Keratinocyte (primary cell): ENCODE measurements around the gene PRRC2C. TPM values are rescaled to one million over a fixed set of nuclear protein-coding genes. Genes with fewer than 3 reads are reported as not detected.
A peak's percentile ranks its signal among the peaks of the same experiment; 100 is the strongest.

ENCODE experiments used
- DNase-seq: peaks from one replicate; pipeline ENCODE4 v3.0.0-alpha.2; 2011; ENCODE audit warnings: low read depth, missing footprints, low spot score
- FAIRE-seq: peaks from 2 replicates; lab custom pipeline; 2011; peaks lifted over from hg19 to GRCh38; lab: Jason Lieb, UNC
- H2AFZ ChIP-seq: 2 replicates; pipeline ENCODE4 v1.6.0; 2012; ENCODE audit warnings: low read length, control low read depth, inconsistent platforms; ENCODE audit not compliant: control insufficient read depth
- H3K27ac ChIP-seq: 2 replicates; pipeline ENCODE4 v1.5.1; 2011; ENCODE audit warnings: low read length; ENCODE audit not compliant: control insufficient read depth, insufficient read depth
- H3K27me3 ChIP-seq: 3 replicates; pipeline ENCODE4 v1.6.0; 2011; ENCODE audit warnings: low read length; ENCODE audit not compliant: control insufficient read depth, insufficient read depth; ENCODE audit errors: extremely low read depth
- H3K36me3 ChIP-seq, 2 experiments: 2 replicates in 1 of 2; 3 replicates in 1 of 2; pipeline ENCODE4 v1.5.1; 2011; ENCODE audit warnings: low read length in 2 of 2, mild to moderate bottlenecking in 1 of 2; ENCODE audit not compliant: control insufficient read depth in 2 of 2, insufficient read depth in 2 of 2; ENCODE audit errors: extremely low read depth in 1 of 2
- H3K4me1 ChIP-seq: 3 replicates; pipeline ENCODE4 v1.5.1; 2011; ENCODE audit warnings: low read length; ENCODE audit not compliant: control insufficient read depth, insufficient read depth; ENCODE audit errors: extremely low read depth
- H3K4me2 ChIP-seq: 3 replicates; pipeline ENCODE4 v1.6.0; 2011; ENCODE audit warnings: low read depth, low read length; ENCODE audit not compliant: control insufficient read depth, insufficient read depth; ENCODE audit errors: extremely low read depth
- H3K4me3 ChIP-seq, 3 experiments: fragments of 200-600 bp in 1 of 3; sonication (generic) in 1 of 3; 2 replicates in 2 of 3; 3 replicates in 1 of 3; pipeline ENCODE4 v1.5.1; 2011 to 2016; ENCODE audit warnings: low read length in 3 of 3, mild to moderate bottlenecking in 3 of 3, control low read depth in 2 of 3, inconsistent platforms in 1 of 3, low read depth in 1 of 3, mixed read lengths in 1 of 3, mixed run types in 1 of 3, moderate library complexity in 1 of 3; ENCODE audit not compliant: control insufficient read depth in 2 of 3, insufficient read depth in 2 of 3; ENCODE audit errors: extremely low read depth in 1 of 3
- H3K79me2 ChIP-seq: 2 replicates; pipeline ENCODE4 v1.6.0; 2012; ENCODE audit warnings: low read length; ENCODE audit not compliant: control insufficient read depth, insufficient read depth
- H3K9ac ChIP-seq: 3 replicates; pipeline ENCODE4 v1.6.0; 2011; ENCODE audit warnings: low read length; ENCODE audit not compliant: control insufficient read depth, insufficient read depth; ENCODE audit errors: extremely low read depth
- H3K9me1 ChIP-seq: 3 replicates; pipeline ENCODE4 v1.6.0; 2011; ENCODE audit warnings: low read length; ENCODE audit not compliant: control insufficient read depth, insufficient read depth; ENCODE audit errors: extremely low read depth
- H3K9me3 ChIP-seq: 2 replicates; pipeline ENCODE4 v1.5.1; 2012; ENCODE audit warnings: low read depth, low read length; ENCODE audit not compliant: control insufficient read depth
- H4K20me1 ChIP-seq: 3 replicates; pipeline ENCODE4 v1.6.0; 2011; ENCODE audit warnings: low read length; ENCODE audit not compliant: control insufficient read depth, insufficient read depth; ENCODE audit errors: extremely low read depth
- CTCF ChIP-seq, 3 experiments: IDR thresholded peaks in 1 of 3; conservative IDR thresholded peaks in 1 of 3; optimal IDR thresholded peaks in 1 of 3; 2 replicates in 2 of 3; 3 replicates in 1 of 3; pipeline versions ENCODE3 to v1.5.1; 2011; ENCODE audit warnings: low read length in 3 of 3, mild to moderate bottlenecking in 3 of 3, moderate library complexity in 2 of 3, control low read depth in 1 of 3, inconsistent platforms in 1 of 3; ENCODE audit not compliant: insufficient read depth in 2 of 3; ENCODE audit errors: extremely low read depth in 1 of 3
- EZH2 ChIP-seq: IDR thresholded peaks from one replicate; pipeline ENCODE4 v1.6.1; 2012; ENCODE audit warnings: inconsistent platforms, mild to moderate bottlenecking, low read length, moderate library complexity
- dilution Hi-C: fragments of 300-500 bp; cut with MboI; formaldehyde crosslinking; loops from one replicate; pipeline ENCODE4 v1.7.0; 2020; ENCODE audit warnings: low sequenced_read_pairs; ENCODE audit not compliant: extremely low pct_ligation_motif_present
- polyA plus RNA-seq, 5 experiments: library from polyadenylated mRNA; depleted of rRNA in 3 of 5; stranded (reverse) in 3 of 5; stranded (forward) in 1 of 5; unstranded in 1 of 5; fragments of >200 nt; gene quantifications; 1 replicate in 1 of 5; 2 replicates in 3 of 5; 3 replicates in 1 of 5; pipeline versions ENCODE4 v1.2.1 to v1.2.3, GENCODE V29; 2011 to 2012; ENCODE audit warnings: missing spikeins in 2 of 5, low read depth in 1 of 5, low replicate concordance in 1 of 5

PRRC2C gene
- polyA plus RNA-seq, 1 donor (not counting 4 experiments of a cell fraction or from before 2014, with no cell fraction given) = 88.6 TPM

GRCh38 chr1:171460018-171460620 is 25.2 kb upstream of the PRRC2C start:
- Histone ChIP-seq H3K79me2 (no peaks in the 10 kb centered on the region), H3K9ac (no peak overlapping the region), H3K9me3 (no peaks in the 10 kb centered on the region), H3K4me2 (no peak overlapping the region), H3K4me3 (no peak overlapping the region), H3K9me1 (no peaks in the 10 kb centered on the region), H4K20me1 (no peaks in the 10 kb centered on the region), H3K27me3 (no peaks in the 10 kb centered on the region), H3K27ac (no peak overlapping the region), H3K4me1 (no peaks in the 10 kb centered on the region), H2AFZ (no peak overlapping the region), H3K36me3 (no peaks in the 10 kb centered on the region)
- dilution Hi-C loops = no loop called here
- DNase-seq (no peak), FAIRE-seq (no peak)
- TF ChIP-seq CTCF (optimal IDR thresholded peaks at IDR 0.05 in 1 of 3, IDR thresholded peaks at IDR 0.05 in 1 of 3, conservative IDR thresholded peaks at IDR 0.05 in 1 of 3; ENCODE audit: extremely low read depth in 1 of 3, insufficient read depth in 2 of 3, low read length in 3 of 3) = no peak
- no peak for TF ChIP-seq EZH2

- Histone ChIP-seq H3K9ac (peak overlapping the region; percentile 47), H3K27ac (peak overlapping the region; percentile 86), H2AFZ (no peak overlapping the region), H3K36me3 (no peaks in the 10 kb centered on the region), H3K4me3 (no peak overlapping the region), H3K9me3 (no peaks in the 10 kb centered on the region), H3K79me2 (no peaks in the 10 kb centered on the region), H3K27me3 (no peaks in the 10 kb centered on the region), H3K4me2 (no peak overlapping the region), H4K20me1 (no peaks in the 10 kb centered on the region), H3K9me1 (no peaks in the 10 kb centered on the region), H3K4me1 (peaks cover 16% of the 10 kb centered on the region)
- TF ChIP-seq EZH2 (no peak), CTCF (optimal IDR thresholded peaks at IDR 0.05 in 1 of 3, IDR thresholded peaks at IDR 0.05 in 1 of 3, conservative IDR thresholded peaks at IDR 0.05 in 1 of 3; ENCODE audit: extremely low read depth in 1 of 3, insufficient read depth in 2 of 3, low read length in 3 of 3) (no peak)
- DNase-seq (no peak), FAIRE-seq (no peak)
- dilution Hi-C loops = no loop called here
Measured at GRCh38 chr1:171467626-171468025, 17.7 kb upstream of the PRRC2C start.
